ENCODE results near the gene POLR1A.

- TF ChIP-seq CTCF (IDR thresholded peaks at IDR 0.05; ENCODE audit: low read depth, low read length, poor library complexity, severe bottlenecking) (no peak), EZH2phosphoT487 (IDR thresholded peaks at IDR 0.05; ENCODE audit: borderline replicate concordance, low read length) (no peak)
These were observed 35.8 kb downstream of the POLR1A start for GRCh38 chr2:86069783-86070339.
